Esophagus (tissue), 2 donors: Measurements from ENCODE around the gene SMARCC2. TPM values are rescaled to one million over a fixed set of nuclear protein-coding genes. Genes with fewer than 3 reads are reported as not detected.
"Not testable (repeated sequence)": the region's sequence is repeated elsewhere in the genome, so short reads cannot be mapped to it uniquely, and the experiment has no call there.

Experiments
- H3K27ac ChIP-seq, 2 donors: one replicate each; pipeline ENCODE4 v1.5.1; 2013; ENCODE audit warnings: low read depth in 2 of 2, mild to moderate bottlenecking in 2 of 2, inconsistent platforms in 1 of 2, low read length in 1 of 2, moderate library complexity in 1 of 2
- H3K27me3 ChIP-seq, 2 donors: one replicate each; pipeline ENCODE4 v1.6.1; 2013; ENCODE audit warnings: low read length in 2 of 2, control low read depth in 1 of 2, mild to moderate bottlenecking in 1 of 2; ENCODE audit not compliant: insufficient read depth in 2 of 2, control insufficient read depth in 1 of 2
- H3K36me3 ChIP-seq, 2 donors: one replicate each; pipeline ENCODE4 v1.6.1; 2013; ENCODE audit warnings: low read length in 1 of 2; ENCODE audit not compliant: control insufficient read depth in 2 of 2, insufficient read depth in 2 of 2
- H3K4me1 ChIP-seq, 2 donors: one replicate each; pipeline ENCODE4 v1.6.1; 2013; ENCODE audit warnings: low read length in 1 of 2; ENCODE audit not compliant: control insufficient read depth in 2 of 2, insufficient read depth in 2 of 2
- H3K4me3 ChIP-seq, 2 donors: one replicate each; pipeline ENCODE4 v1.5.1; 2013; ENCODE audit warnings: low read length in 2 of 2, mild to moderate bottlenecking in 2 of 2, low read depth in 1 of 2, moderate library complexity in 1 of 2
- H3K9me3 ChIP-seq, 2 donors: one replicate each; pipeline ENCODE4 v1.6.1; 2013; ENCODE audit warnings: mild to moderate bottlenecking in 2 of 2, low read depth in 1 of 2, low read length in 1 of 2, moderate library complexity in 1 of 2; ENCODE audit not compliant: control insufficient read depth in 2 of 2, insufficient read depth in 1 of 2
- WGBS, 2 donors: extraction: QIAGEN DNeasy Blood & Tissue Kit; methylation state at CpG; one replicate each; pipeline ENCODE4 v1.1.7; 2013; 5-methylcytosine and 5-hydroxymethylcytosine counted together
- polyA plus RNA-seq, 2 donors: library from polyadenylated mRNA; stranded (reverse); fragments of 200-250 nt; gene quantifications; one replicate each; pipeline ENCODE4 v1.2.3, GENCODE V29; 2013
- donor health status: healthy with polysubstance abuse.
- donor health status: Bipolar disorder and iron deficiency.

SMARCC2 gene
- polyA plus RNA-seq, 2 donors: 21.4 to 31.4 TPM

DNA sequence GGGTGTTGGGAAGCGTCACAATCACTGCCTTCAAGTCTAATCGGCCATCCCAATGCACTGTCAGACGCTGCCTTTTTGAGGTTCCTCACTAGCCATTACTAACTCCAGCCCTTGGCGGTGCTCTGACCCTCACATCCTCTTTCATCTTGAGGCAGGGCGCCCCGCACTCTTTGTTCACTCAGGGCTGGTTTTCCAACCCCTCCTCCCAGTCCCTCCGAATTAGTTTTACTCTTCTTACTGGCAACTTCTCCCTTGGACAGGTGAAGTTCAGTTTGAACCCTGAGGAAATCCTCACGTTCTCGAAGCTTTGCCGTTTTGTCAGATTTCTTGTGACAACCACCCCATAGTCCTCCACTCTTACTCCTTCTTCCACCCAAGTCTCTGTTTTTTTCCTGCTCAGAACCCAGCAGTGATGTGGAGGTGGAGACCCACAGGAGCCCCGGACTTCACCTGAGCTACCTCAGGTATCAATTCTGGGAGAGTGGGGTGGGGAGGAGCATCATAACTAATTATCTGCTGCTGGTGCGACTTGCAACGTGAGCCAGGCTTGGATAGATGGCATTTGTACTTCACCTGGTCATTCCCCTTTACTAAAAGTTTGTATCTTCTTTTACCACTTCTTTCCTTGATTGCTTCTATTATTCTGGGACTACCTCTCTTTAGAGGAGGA lies 70.5 kb downstream of the SMARCC2 start:
- peak overlapping the region; percentile 57 to 74 for H3K4me3 ChIP-seq
- no peaks in the 10 kb centered on the region for H3K9me3 ChIP-seq
- WGBS, 2 donors: 6 to 7% methylated on average over 13 of the region's 13 CpGs
- no peaks in the 10 kb centered on the region for H3K27me3 ChIP-seq
- no peaks in the 10 kb centered on the region for H3K4me1 ChIP-seq
- peaks cover 0 to 9% of the 10 kb centered on the region in 2 donors for H3K36me3 ChIP-seq
- peak overlapping the region; percentile 97 to 98 for H3K27ac ChIP-seq

- Histone ChIP-seq H3K9me3 (no peaks in the 10 kb centered on the region), H3K36me3 (peaks cover 0 to 9% of the 10 kb centered on the region in 2 donors), H3K27ac (peak within 1 kb of the TSS; percentile 98 to 100), H3K27me3 (no peaks in the 10 kb centered on the region), H3K4me3 (peak within 1 kb of the TSS; percentile 74 to 88), H3K4me1 (no peaks in the 10 kb centered on the region)
- 1% methylated on average over 57 to 61 of the region's 61 CpGs for WGBS, 2 donors
Observed at GRCh38 chr12:56117778-56118687, 71.2 kb downstream of the SMARCC2 start, which contains the start of gene ZC3H10. Gene ZC3H10 (plus strand): TSS chr12:56118266. CDS start chr12:56120563, 2,297 bp downstream.

DNA sequence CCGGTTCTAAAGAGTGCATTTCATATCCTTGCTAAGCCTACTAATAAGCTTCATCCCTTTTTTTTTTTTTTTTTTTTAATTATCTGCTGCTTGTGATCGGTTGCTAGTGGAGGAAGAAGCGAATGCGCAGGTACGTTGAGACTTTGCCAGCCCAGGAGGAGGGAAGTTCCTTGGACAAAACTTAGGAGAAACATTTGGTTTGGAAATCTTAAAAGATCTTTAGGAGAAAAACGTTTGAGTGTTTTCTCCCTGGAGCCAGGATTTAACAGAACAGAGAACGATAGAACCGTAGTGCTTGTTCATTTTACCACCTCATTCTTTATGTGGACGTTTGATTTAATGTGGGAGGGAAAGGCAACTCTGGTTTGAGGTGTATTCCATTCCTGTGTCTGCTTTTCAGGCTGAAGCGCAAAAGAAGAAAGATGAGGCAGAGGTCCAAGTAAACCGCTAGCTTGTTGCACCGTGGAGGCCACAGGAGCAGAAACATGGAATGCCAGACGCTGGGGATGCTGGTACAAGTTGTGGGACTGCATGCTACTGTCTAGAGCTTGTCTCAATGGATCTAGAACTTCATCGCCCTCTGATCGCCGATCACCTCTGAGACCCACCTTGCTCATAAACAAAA lies 72.1 kb downstream of the SMARCC2 start:
- Histone ChIP-seq H3K36me3 (peaks cover 0 to 15% of the 10 kb centered on the region in 2 donors), H3K27ac (peak overlapping the region; percentile 92 to 100), H3K4me3 (peak overlapping the region; percentile 63 to 88)
- H3K9me3 ChIP-seq, H3K4me1 ChIP-seq, H3K27me3 ChIP-seq: not testable (repeated sequence)
- WGBS, 2 donors: 2 to 3% methylated on average over 12 of the region's 16 CpGs

DNA sequence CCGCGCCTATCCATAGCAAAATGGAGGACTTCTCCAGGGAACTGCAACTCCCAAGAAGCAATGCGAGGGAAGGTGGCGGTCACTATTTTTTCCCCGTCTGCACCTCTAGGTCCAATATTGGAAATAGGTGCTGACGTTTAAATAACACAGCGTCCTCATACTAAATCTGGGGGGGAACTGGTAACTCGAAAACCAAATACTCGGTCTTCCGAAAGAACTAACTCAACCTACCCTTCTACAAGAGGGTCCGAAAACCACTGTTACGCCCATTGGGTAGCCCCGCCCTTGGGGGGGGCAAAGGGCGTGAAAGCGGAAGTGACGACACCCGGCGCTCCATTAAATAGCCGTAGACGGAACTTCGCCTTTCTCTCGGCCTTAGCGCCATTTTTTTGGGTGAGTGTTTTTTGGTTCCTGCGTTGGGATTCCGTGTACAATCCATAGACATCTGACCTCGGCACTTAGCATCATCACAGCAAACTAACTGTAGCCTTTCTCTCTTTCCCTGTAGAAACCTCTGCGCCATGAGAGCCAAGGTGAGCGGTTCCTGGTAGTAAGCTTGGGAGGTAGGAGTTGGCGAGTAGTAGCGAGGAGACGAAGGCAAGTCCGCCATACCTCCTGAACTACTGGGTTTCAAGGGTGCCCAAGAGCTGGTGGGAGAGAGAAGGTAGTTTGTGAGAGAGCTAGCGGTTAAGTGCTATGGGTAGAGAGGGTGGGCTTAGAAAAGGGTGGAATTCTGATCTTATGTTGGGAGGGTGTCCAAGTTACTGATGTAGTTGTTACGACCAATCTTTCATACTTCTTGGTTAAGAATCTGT lies 72.8 kb downstream of the SMARCC2 start, which contains the start of gene RPL41:
Gene RPL41 (plus strand): TSS at position 367 of the 815 bp plus-strand sequence.
- Histone ChIP-seq H3K4me3 (peak within 1 kb of the TSS; percentile 63 to 88), H3K36me3 (peaks cover 0 to 17% of the 10 kb centered on the region in 2 donors), H3K27ac (peak within 1 kb of the TSS; percentile 92 to 100), H3K27me3 (no peaks in the 10 kb centered on the region), H3K4me1 (no peaks in the 10 kb centered on the region), H3K9me3 (no peaks in the 10 kb centered on the region)
- 0% methylated on average over 34 of the region's 34 CpGs for whole genome bisulfite sequencing, 2 donors

DNA sequence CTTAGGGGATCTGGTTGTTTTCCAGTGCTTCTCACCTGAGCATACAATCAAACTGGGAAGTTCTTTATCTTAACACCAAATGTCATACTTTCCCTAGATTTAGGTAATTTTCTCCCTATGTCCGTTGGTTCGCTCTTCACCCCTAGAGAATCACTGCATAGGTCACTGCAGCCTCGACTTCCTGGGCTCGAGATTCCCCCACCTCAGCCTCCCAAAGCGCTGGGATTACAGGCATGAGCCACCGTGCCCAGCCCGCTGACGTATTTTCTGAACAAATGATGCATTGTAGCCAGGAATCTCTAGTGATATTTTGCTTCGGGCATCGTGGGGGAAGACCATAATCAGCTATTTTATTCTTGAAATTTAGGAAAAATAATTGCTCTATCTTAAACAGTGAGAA lies 74.0 kb downstream of the SMARCC2 start:
- 33 to 42% methylated on average over 10 of the region's 10 CpGs for WGBS, 2 donors
- peak overlapping the region in 1 of 2 donors; percentile 88 for H3K4me3 ChIP-seq
- H3K36me3 ChIP-seq: peaks cover 7 to 15% of the 10 kb centered on the region in 2 donors
- peak overlapping the region; percentile 58 to 92 for H3K27ac ChIP-seq
- H3K4me1 ChIP-seq: no peaks in the 10 kb centered on the region
- H3K9me3 ChIP-seq: no peaks in the 10 kb centered on the region
- no peaks in the 10 kb centered on the region for H3K27me3 ChIP-seq

GRCh38 chr12:56114084-56114483 lies 75.2 kb downstream of the SMARCC2 start:
- whole genome bisulfite sequencing, 2 donors: 88 to 97% methylated on average over 1 of the region's 1 CpG
- no peaks in the 10 kb centered on the region for H3K27me3 ChIP-seq
- H3K36me3 ChIP-seq: peaks cover 11 to 14% of the 10 kb centered on the region in 2 donors
- no peaks in the 10 kb centered on the region for H3K4me1 ChIP-seq
- no peak overlapping the region for H3K27ac ChIP-seq
- no peak overlapping the region for H3K4me3 ChIP-seq
- H3K9me3 ChIP-seq: no peaks in the 10 kb centered on the region

Other genes with a start within 250 kb of the SMARCC2 start
- under 1 TPM; 0.63 to 0.75 TPM for gene PMEL, start 223.4 kb downstream of the SMARCC2 start, polyA plus RNA-seq
- gene CDK2, start 222.7 kb downstream of the SMARCC2 start, polyA plus RNA-seq: 10 to 100 TPM in 1 of 2 donors, 1 to 10 TPM in 1; 9.2 to 18.8 TPM
- gene RAB5B, start 215.4 kb downstream of the SMARCC2 start, polyA plus RNA-seq: 10 to 100 TPM; 78.2 to 88.8 TPM
- 10 to 100 TPM; 14.3 to 14.9 TPM for gene SUOX, start 192.2 kb downstream of the SMARCC2 start, polyA plus RNA-seq
- gene IKZF4, start 168.4 kb downstream of the SMARCC2 start, polyA plus RNA-seq: 1 to 10 TPM; 1.5 TPM
- 100 to 1,000 TPM; 899 to 941 TPM for gene RPS26, start 147.6 kb downstream of the SMARCC2 start, polyA plus RNA-seq
- 100 to 1,000 TPM in 1 of 2 donors, 10 to 100 TPM in 1; 49.4 to 102 TPM for gene ERBB3, start 109.3 kb downstream of the SMARCC2 start, polyA plus RNA-seq
- gene PA2G4, start 84.9 kb downstream of the SMARCC2 start, polyA plus RNA-seq: 100 to 1,000 TPM; 103 to 180 TPM
- 1,000 to 10,000 TPM; 1,736 to 6,738 TPM for gene RPL41, start 72.8 kb downstream of the SMARCC2 start, polyA plus RNA-seq
- gene ZC3H10, start 71.2 kb downstream of the SMARCC2 start, polyA plus RNA-seq: 1 to 10 TPM; 1.4 to 2.2 TPM
- gene ESYT1, start 61.2 kb downstream of the SMARCC2 start, polyA plus RNA-seq: 10 to 100 TPM; 15.6 to 36.6 TPM
- 10 to 100 TPM; 57.3 to 57.7 TPM for gene MYL6B, start 36.9 kb downstream of the SMARCC2 start, polyA plus RNA-seq
- 1,000 to 10,000 TPM; 1,769 to 2,908 TPM for gene MYL6, start 31.1 kb downstream of the SMARCC2 start, polyA plus RNA-seq
- gene RNF41, start 32.4 kb upstream of the SMARCC2 start, polyA plus RNA-seq: 10 to 100 TPM in 1 of 2 donors, 1 to 10 TPM in 1; 7.9 to 17.5 TPM
- gene NABP2, start 34.9 kb upstream of the SMARCC2 start, polyA plus RNA-seq: 10 to 100 TPM; 10.2 to 19.1 TPM
- gene SLC39A5, start 40.6 kb upstream of the SMARCC2 start, polyA plus RNA-seq: under 1 TPM; 0.09 to 0.29 TPM
- 1 to 10 TPM; 4.9 to 9.3 TPM for gene ANKRD52, start 68.9 kb upstream of the SMARCC2 start, polyA plus RNA-seq
- gene COQ10A, start 77.5 kb upstream of the SMARCC2 start, polyA plus RNA-seq: 1 to 10 TPM; 5.5 to 7.0 TPM
- gene CS, start 110.8 kb upstream of the SMARCC2 start, polyA plus RNA-seq: 10 to 100 TPM; 53.7 to 98.0 TPM
- 10 to 100 TPM; 62.1 to 75.3 TPM for gene CNPY2, start 126.5 kb upstream of the SMARCC2 start, polyA plus RNA-seq
- 10 to 100 TPM; 18.1 to 44.7 TPM for gene PAN2, start 144.5 kb upstream of the SMARCC2 start, polyA plus RNA-seq
- gene IL23A, start 149.4 kb upstream of the SMARCC2 start, polyA plus RNA-seq: 10 to 100 TPM in 1 of 2 donors, 1 to 10 TPM in 1; 2.9 to 32.1 TPM
- 10 to 100 TPM; 23.9 to 35.1 TPM for gene STAT2, start 170.6 kb upstream of the SMARCC2 start, polyA plus RNA-seq
- gene APOF, start 173.4 kb upstream of the SMARCC2 start, polyA plus RNA-seq: not detected